Thoracic aorta (tissue), 2 donors: ENCODE data around the gene RMND5B. TPM values are rescaled to one million over a fixed set of nuclear protein-coding genes. Genes with fewer than 3 reads are reported as not detected.

Experiments used
- ATAC-seq: fragments of 150-250 bp; one replicate; pipeline ENCODE4 v1.8.0; 2017; ENCODE audit warnings: low read depth; ENCODE audit not compliant: insufficient number of reproducible peaks, low FRiP score
- DNase-seq: peaks from one replicate; pipeline ENCODE4 v3.0.0-alpha.2; 2020; ENCODE audit warnings: low spot score
- H3K27ac ChIP-seq, 2 donors: fragments of 200-600 bp; sonication (generic); 1 replicate in 1 of 2; 2 replicates in 1 of 2; pipeline ENCODE4 v1.5.1; 2016; ENCODE audit warnings: mild to moderate bottlenecking in 2 of 2, moderate library complexity in 2 of 2
- H3K27me3 ChIP-seq: fragments of 200-600 bp; sonication (generic); replicated peaks from 2 replicates; pipeline ENCODE4 v1.6.0; 2016; ENCODE audit warnings: mild to moderate bottlenecking; ENCODE audit not compliant: insufficient read depth
- H3K36me3 ChIP-seq: fragments of 200-600 bp; sonication (generic); one replicate; pipeline ENCODE4 v1.5.1; 2016
- H3K4me1 ChIP-seq, 2 donors: fragments of 200-600 bp; sonication (generic); 1 replicate in 1 of 2; 2 replicates in 1 of 2; pipeline versions ENCODE4 v1.5.1 to v1.6.0; 2016; ENCODE audit warnings: low read depth in 2 of 2, mild to moderate bottlenecking in 1 of 2; ENCODE audit not compliant: control insufficient read depth in 1 of 2
- H3K4me3 ChIP-seq: fragments of 200-600 bp; sonication (generic); 2 replicates; pipeline ENCODE4 v1.5.1; 2016; ENCODE audit warnings: mild to moderate bottlenecking
- H3K9me3 ChIP-seq: fragments of 200-600 bp; sonication (generic); 2 replicates; pipeline ENCODE4 v1.5.1; 2016
- CTCF ChIP-seq: fragments of 200-600 bp; sonication (generic); IDR thresholded peaks from one replicate; pipeline ENCODE4 v1.5.1; 2019; ENCODE audit warnings: antibody characterized with exemption
- total RNA-seq, 2 donors: library from RNA; depleted of rRNA; stranded (reverse); fragments of >200 nt; gene quantifications; one replicate each; pipeline versions ENCODE4 v1.1.0 to v1.2.3, GENCODE V29; 2016

The RMND5B gene
- total RNA-seq, 2 donors from 2014 or later, result 45.0 to 59.4 TPM

- Histone ChIP-seq H3K4me1 (peaks cover 0 to 12% of the 10 kb centered on the region in 2 donors), H3K27me3 (no peaks in the 10 kb centered on the region), H3K27ac (no peak overlapping the region), H3K36me3 (no peaks in the 10 kb centered on the region), H3K9me3 (no peaks in the 10 kb centered on the region), H3K4me3 (no peak overlapping the region)
- TF ChIP-seq CTCF, result no peak
- ATAC-seq (no peak), DNase-seq (no peak)
These were observed 14.5 kb upstream of the RMND5B start for GRCh38 chr5:178116143-178116885.

- DNase-seq (no peak), ATAC-seq (no peak)
- no peaks in the 10 kb centered on the region for H3K9me3 ChIP-seq
- H3K36me3 ChIP-seq, result no peaks in the 10 kb centered on the region
- no peak overlapping the region for H3K27ac ChIP-seq
- no peak overlapping the region for H3K4me3 ChIP-seq
- no peaks in the 10 kb centered on the region for H3K27me3 ChIP-seq
- H3K4me1 ChIP-seq, result peaks cover 0 to 12% of the 10 kb centered on the region in 2 donors
- TF ChIP-seq CTCF, result no peak
These were observed 12.7 kb upstream of the RMND5B start for GRCh38 chr5:178117923-178118701.

GRCh38 chr5:178119915-178120606 is 10.8 kb upstream of the RMND5B start:
- no peak for TF ChIP-seq CTCF
- Histone ChIP-seq H3K4me1 (no peaks in the 10 kb centered on the region), H3K27ac (no peak overlapping the region), H3K27me3 (no peaks in the 10 kb centered on the region), H3K4me3 (no peak overlapping the region), H3K36me3 (no peaks in the 10 kb centered on the region), H3K9me3 (no peaks in the 10 kb centered on the region)
- no peak for DNase-seq
- no peak for ATAC-seq

GRCh38 chr5:178120607-178121357 is 10.0 kb upstream of the RMND5B start:
- no peak for TF ChIP-seq CTCF
- ATAC-seq (no peak), DNase-seq (no peak)
- Histone ChIP-seq H3K9me3 (no peaks in the 10 kb centered on the region), H3K27me3 (no peaks in the 10 kb centered on the region), H3K36me3 (no peaks in the 10 kb centered on the region), H3K27ac (no peak overlapping the region), H3K4me1 (no peaks in the 10 kb centered on the region), H3K4me3 (no peak overlapping the region)
